Measurements from ENCODE around the gene TIAM2. TPM values are rescaled to one million over a fixed set of nuclear protein-coding genes. Genes with fewer than 3 reads are reported as not detected.

Gene TIAM2
- total RNA-seq, 1 donor from 2014 or later, result 5.9 TPM

- no peak for DNase-seq (ENCODE audit: low spot score)
These were observed 280.8 kb downstream of the TIAM2 start for GRCh38 chr6:155275808-155276480.

- DNase-seq (ENCODE audit: low spot score), result no peak
These were observed 281.5 kb downstream of the TIAM2 start for GRCh38 chr6:155276638-155277037.

GRCh38 chr6:155278319-155279049, 283.4 kb downstream of the TIAM2 start:
- no peak for DNase-seq (ENCODE audit: low spot score)

GRCh38 chr6:155284775-155285174, 289.7 kb downstream of the TIAM2 start:
- DNase-seq (ENCODE audit: low spot score), result no peak

GRCh38 chr6:155287762-155288161, 292.6 kb downstream of the TIAM2 start:
- no peak for DNase-seq (ENCODE audit: low spot score)

- DNase-seq (ENCODE audit: low spot score), result no peak
These were observed 295.4 kb downstream of the TIAM2 start for GRCh38 chr6:155290491-155290890.

- DNase-seq (ENCODE audit: low spot score), result no peak
These were observed 296.2 kb downstream of the TIAM2 start for GRCh38 chr6:155291291-155291690.

GRCh38 chr6:155292711-155293110, 297.6 kb downstream of the TIAM2 start:
- DNase-seq (ENCODE audit: low spot score), result no peak

- no peak for DNase-seq (ENCODE audit: low spot score)
These were observed 302.6 kb downstream of the TIAM2 start for GRCh38 chr6:155297669-155298068.

GRCh38 chr6:155301867-155302266, 306.8 kb downstream of the TIAM2 start:
- DNase-seq (ENCODE audit: low spot score), result no peak

GRCh38 chr6:155303361-155303870, 308.3 kb downstream of the TIAM2 start:
- DNase-seq (ENCODE audit: low spot score), result no peak

GRCh38 chr6:155306958-155307357, 311.8 kb downstream of the TIAM2 start:
- no peak for DNase-seq (ENCODE audit: low spot score)
